Endometrial microvascular endothelial cells (primary cell): Measurements from ENCODE around the gene SH3RF3. TPM values are rescaled to one million over a fixed set of nuclear protein-coding genes. Genes with fewer than 3 reads are reported as not detected.

Experiments
- in situ Hi-C: cut with HindIII; loops from 2 replicates; pipeline ENCODE4 v1.10.0; 2017; ENCODE audit warnings: low sequenced_read_pairs, low pct_unique_long_range_greater_than_20kb; ENCODE audit errors: inconsistent ontology term
- total RNA-seq: library from RNA; depleted of rRNA; stranded (reverse); fragments of >200 nt; gene quantifications from one replicate; pipeline ENCODE4 v1.2.3, GENCODE V29; 2015; ENCODE audit errors: inconsistent ontology term

SH3RF3 gene
- total RNA-seq, 1 donor from 2014 or later = 11.7 TPM

DNA sequence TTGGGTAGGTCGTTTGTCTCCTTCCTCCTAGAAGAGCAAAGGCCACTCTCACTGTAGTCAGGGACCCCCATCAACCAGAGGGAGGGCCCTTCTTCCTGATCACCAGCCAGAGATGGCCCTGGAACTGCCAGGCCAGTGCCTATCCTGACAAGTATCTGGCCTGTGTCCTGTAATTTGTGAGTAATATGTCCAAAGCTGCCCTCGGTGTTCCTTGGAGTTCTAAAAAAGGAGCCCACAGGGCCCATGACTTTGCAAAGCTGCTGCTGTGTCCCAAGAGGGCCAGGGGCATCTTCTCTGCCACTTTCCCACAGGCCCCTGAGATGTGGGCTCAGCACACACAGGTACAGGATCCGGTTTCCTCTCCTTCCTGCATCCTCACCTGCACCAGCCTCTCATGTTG is 272.4 kb downstream of the SH3RF3 start:
- in situ Hi-C loops = no loop called here

DNA sequence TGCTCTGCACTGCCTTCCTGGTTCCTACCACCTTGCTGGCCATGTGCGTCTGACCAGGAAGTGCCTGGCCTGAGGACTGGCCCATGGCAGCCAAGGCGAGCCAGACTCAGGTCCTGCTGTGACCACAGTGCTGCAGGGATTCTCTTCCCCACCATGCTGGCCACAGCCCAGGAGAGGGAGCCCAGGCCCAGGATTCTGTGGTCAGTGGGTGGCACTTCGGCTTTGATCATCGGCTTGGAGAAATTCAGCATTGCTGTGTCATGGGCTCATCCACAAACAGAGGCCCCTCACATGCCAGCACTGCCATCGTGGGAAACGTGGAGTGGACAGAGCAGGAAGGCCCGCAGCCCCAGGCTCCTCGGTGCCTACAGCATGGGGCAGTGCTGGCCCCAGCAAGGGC is 273.2 kb downstream of the SH3RF3 start:
- in situ Hi-C loops = no loop called here

DNA sequence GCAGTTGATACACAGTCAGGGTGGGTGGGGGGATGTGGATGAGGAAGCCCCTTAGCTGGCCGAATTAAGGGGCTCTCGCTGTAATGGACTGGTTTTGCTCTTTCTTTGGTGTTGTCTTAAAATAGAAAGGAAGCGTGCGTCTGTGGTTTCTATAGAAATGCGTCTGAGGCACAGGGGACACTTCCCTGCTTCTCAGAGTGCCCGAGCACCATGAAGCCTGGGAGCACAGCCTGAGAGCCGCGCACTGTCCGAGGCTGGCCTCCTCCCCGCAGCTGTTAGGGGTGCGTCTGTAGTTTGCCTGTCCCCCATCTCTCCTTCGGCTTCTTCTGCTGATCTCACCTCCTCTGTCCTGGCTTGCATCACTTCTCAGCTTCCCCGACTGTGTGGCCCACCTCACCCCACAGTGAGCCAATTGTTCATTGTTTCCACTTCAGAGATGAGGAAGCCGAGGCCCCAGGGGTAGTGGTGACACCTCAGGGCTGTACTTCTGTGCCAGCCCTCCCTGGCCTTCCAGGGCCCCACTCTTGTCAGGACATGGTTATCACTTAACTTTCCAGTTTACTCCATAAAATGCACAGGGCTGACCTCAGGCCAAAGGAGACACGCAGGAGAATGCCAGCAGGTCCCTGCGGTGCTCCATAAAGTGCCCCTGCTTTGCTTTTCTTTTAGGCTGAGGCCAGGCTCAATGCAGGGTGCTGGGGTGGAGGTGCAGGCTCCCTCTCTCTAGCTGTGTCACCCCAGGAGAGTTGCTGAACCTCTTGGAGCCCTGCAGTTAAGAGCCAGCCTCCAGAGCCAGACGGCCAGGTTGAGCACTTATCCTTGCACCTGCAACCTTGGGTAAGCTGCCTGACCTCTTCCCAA is 274.2 kb downstream of the SH3RF3 start:
- in situ Hi-C loops = no loop called here

DNA sequence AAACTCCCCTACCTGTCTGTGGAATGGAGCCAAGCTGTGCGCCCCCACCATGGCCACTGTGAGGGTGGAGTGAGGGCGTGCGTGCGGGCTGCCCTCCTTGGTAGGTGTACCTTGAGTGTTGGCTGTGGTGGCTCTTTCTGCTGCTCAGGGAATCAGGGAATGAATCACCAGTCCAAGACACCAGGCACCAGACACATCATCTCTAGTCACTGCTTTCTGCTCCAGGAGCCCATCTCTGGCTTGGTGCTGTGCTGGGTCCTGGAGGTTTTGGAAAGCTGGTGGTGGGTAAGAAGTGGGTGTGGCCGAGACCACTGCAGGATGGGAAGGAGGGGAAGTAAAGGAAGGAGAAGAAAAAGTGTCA is 274.8 kb downstream of the SH3RF3 start:
- in situ Hi-C loops = no loop called here

DNA sequence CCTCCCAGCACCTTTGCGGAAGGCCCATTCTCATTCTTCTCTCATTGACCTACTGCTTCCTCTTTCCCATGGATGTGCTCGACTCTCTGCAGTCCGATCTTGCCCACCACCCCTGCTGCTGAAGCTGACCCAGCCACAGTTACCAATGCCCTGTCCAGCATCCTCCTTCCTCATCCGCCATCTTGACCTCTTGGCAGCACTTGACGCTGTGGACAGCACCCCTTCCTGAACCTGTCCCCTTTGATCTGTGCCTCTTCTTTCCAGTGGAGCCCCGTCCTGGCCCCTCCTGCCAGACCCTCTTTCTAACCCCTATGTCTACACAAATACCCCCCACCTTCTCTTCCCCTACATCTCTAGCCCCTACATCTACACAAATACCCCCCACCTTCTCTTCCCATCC is 275.7 kb downstream of the SH3RF3 start:
- in situ Hi-C loops = no loop called here

DNA sequence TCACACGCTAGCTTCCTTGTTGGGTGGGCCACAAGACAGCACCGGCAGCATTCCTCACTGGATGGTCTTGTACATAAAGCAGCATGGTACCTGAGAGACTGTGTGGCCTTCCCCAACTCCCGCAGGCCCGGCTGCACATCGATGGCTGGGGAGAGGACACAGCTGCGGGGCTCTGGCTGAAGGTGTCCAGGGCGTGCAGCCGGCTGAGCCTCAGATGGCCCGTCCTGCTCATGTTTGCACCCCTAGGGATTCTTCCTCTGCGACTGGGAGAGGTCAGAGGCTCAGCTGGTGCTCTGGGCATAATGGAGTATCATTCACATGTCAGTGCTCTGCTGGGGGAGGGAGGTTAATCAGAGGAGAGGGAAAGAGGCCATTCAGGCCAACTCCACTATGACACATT is 276.9 kb downstream of the SH3RF3 start:
- in situ Hi-C loops = no loop called here

DNA sequence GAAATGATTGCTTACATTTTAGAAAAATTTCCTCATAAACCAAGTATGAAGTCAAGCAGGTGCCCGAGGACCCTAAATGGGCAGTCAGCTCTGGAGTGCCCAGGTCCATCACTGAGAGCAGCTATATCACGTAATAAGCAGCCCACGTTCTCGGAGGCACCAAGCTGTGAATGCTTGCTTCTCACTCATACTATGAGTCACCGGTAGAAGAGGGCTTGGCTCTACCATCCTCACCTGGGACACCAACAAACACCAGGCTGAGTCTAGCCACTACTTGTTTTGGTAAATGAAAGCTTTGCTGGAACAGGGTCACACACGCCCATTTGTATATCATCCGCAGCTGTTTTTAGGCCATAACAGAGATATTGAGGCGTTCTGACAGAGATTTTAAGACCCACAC is 277.3 kb downstream of the SH3RF3 start:
- in situ Hi-C loops = no loop called here

DNA sequence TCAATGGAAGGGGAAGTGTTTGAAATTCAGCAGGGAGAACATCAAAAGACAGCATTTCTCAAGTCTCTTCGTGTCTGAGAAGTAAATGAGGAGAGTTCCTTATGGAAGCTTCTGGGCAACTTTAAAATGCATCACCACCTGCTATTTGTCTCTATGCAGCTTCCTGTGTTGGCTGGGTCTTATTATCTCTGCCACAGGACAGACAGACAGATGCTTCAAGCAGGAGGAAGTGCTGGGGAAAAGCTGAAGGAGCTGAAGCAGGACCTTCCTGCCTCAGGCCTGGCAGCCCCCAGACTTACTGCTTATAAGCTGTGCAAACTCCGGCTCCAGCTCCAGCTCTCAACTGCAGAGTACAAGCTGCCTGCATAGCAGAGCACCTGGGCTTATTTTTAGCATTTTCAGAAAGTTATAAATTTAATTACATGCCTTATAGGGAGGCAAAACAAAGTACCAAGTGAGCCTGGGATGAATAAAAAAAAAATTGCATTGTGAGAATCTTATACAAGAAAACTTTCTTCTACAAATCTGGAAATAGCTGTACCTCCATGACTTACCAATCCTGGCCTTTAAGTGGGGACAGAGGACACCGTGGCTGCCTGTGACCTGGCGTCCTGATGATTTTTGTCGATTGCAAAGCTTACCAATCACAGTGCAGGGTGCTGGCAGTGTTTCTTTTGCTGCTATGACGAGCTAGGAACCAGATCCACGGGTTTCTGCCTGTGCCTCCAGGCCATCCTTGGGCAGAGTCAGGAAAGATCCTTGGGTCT is 278.5 kb downstream of the SH3RF3 start:
- in situ Hi-C loops = no loop called here

DNA sequence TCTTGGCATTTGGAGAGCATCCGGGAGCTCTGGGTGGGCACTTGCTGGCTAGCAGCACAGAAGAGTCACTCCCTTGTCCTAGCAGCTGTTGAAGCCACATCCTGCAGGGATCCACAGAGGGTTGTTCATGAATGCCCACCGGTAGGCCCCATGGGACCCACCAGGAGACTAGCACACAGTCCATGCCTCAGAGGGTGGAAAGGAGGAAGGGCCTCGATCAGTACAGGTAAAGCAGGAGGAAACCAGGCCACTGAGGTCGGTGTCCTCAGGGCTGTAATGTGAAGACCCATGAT is 279.0 kb downstream of the SH3RF3 start:
- in situ Hi-C loops = no loop called here

DNA sequence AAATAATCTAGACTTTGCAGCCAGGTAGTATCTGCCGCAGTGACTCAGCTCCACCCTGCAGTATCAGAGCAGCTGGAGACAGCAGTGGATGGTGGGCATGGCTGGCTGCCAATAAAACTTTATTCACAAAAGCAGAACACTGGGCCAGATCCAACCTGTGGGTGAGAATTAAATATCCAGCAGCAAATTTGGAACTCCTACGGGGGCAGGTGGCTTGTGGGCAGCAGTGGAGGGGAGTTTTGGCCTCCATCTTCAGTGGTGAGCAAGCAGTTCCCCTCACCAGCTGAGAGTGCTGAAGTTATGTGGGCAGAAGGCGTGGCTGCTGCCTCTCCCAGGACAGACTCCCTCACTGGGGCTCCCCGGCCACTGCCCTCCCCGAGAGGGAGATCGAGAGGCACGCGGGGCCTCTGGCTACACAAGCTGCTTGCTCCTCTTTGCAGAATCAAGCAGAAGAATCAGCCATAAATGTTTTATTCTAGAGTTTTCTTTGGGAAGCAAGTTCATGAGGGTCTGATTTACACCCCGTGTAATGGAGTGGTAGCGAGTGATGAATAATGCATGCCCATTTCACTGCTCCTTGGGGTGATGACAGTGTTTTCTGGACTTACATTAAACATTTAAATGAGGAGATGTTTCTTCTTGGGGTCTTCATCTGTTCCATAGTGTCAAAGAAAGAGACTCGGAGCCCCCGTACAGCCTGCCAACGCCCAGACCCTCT is 280.5 kb downstream of the SH3RF3 start:
- in situ Hi-C loops = no loop called here

DNA sequence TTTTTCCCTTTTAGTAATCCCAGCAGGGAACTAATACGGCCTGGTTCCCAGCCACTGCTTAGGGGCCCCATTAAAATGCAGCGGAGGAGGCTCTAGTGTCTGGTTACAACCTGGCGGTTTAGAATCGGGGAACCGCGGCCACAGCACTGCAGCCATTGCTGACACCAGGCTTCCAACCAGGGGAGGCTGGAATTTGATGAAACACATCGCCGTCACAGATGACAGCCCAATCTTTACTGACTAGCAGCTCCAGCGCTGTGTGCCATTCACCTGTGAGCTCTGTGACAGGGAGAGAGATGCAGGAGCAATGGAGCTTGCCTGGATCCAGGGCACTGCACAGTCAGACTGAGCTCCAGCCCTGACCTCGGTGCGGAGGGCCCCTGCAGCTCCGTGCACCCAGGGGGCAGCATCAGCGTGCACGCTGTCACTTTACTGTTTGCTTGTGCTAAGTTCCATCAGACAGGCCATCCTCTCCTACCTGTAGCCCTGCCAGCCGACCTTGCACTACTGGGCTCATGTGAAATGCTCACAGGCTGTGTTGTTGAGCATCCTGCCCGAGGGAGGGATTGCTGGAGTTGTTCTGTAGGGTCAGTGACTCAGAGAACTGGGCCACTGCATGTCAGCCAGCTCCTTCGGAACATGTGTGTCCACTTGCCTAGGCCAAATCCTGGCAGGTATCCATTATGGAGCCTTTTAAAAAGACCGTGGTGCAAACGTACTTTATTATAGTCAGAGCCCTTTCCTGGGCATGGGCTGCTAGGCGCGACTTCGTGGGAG is 281.2 kb downstream of the SH3RF3 start:
- in situ Hi-C loops = no loop called here

DNA sequence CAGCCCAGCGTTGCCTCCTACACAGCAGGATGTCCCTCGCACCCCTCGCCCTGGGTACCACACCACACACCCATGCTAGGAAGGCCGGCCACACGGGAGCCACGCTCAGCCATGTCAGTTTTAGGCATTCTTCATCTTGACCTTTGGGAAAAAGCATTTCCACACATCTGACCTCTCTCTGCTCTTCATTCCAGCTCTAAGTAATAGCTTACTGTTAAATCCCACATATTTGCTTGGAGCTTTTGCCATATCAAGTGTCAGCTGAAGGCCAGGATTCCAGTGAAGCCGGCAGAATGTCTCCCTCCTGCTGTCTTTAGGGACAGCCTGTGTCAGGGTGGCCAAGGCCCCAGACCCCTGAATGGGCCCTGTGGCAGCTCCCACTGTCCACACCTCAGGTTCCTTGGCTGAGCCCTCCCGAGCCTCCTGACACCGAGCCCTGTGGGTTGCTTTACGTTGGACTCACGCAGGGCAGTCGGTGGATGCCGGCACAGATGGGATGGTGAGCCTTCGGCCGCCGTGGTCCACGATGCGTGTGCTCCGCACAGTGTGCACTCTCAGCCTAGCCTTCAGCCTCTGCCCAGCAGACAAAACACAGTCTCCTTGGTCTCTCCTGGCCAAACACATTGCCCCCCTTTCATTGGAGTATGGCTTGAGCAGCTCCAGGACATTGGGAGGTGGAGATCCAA is 282.8 kb downstream of the SH3RF3 start:
- in situ Hi-C loops = no loop called here

DNA sequence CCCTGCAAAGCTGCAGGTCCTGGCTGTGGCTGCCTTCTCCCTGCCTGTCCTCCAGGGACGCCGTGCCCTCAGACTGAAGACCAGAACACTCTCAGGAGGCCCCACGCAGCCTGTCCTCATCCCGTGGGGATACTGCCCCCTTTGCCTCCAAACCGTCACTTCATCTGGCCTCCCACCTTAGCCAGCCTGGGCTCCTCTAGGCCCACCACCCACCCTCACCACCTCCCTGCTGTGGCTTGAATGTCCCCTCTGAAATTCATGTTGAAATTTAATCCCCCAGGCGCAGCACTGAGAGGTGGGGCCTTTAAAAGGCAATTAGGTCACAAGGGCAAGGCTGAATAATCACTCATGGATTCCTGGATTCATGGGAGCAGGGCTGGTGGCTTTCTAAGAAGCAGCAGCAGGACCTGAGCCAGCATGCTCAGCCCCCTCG is 286.6 kb downstream of the SH3RF3 start:
- in situ Hi-C loops = no loop called here

DNA sequence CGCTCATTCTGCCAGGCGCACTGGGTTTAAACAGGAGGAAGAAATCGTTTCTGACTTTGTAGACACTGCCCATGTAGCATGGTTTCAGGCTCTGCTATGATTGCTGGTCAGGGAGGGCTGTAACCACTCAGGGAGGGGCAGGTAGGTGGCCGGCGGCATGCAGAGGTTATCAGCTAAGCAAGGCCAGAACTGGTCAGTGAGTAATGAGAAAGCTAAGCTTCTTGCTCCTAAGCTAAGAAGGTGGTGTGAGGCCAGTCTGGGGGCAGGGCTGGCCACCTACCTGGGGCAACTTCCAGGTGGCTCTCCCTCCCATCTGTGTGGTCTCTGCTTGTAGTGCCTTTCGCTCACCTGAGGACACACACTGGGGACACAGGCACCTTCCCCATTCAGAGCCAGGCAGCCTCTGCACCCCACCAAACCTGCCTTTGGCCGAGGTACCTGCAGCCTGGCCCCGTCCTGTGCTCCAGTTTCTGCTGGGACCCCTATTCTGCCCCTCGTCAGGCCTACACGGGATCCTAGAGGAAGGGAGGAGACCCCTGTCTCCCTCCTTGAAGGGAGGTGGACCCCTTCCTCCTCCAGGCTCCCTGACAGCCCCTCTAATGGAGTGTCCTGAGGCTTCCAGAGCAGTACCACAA is 288.8 kb downstream of the SH3RF3 start:
- in situ Hi-C loops = no loop called here

DNA sequence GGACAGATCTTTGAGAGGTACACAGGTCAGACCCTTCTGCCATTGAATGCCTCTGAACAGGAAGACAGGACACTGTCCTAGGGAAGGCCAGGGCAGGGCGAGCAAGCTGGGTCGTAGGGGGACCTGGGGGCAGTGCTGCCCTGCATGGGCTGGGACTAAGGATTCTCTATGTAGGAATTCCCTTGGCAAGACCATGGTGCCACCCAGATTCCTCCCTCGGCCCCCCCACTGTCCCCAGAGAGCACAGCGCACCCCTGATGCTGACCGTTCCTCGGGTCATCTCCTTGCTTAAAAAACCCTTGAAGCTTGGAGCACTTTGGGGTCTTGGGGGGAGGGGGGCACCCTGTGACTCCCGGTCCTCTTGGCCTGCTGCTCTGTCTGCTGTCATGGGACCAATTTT is 289.7 kb downstream of the SH3RF3 start:
- in situ Hi-C loops = no loop called here

DNA sequence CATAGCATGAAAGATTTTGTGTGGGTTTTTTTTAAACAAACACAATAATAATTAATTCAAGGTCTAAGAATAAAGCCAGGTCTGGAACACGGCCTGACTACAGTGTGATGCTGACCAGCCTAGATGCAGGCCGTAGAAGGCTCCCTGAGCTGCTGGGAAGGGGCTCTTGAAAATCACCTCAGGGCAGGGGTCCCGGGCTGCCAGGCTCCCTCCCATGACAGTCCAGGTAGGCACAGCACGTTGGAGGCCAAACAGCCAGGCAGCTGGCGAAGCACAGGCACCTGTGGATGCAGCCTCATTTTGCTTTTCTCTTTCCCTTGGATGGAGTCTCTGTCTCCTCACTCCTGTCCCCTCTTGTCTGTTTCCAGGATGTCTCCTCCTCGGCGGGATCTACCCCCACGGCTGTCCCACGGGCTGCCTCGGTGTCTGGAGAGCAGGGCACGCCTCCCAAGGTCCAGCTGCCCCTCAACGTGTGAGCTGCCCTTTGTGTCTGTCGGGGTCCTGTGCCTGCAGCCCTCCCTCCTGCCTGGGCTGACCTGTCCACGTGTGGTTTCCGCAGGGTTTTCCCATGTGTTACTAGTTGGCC is 290.3 kb downstream of the SH3RF3 start:
- in situ Hi-C loops = no loop called here

DNA sequence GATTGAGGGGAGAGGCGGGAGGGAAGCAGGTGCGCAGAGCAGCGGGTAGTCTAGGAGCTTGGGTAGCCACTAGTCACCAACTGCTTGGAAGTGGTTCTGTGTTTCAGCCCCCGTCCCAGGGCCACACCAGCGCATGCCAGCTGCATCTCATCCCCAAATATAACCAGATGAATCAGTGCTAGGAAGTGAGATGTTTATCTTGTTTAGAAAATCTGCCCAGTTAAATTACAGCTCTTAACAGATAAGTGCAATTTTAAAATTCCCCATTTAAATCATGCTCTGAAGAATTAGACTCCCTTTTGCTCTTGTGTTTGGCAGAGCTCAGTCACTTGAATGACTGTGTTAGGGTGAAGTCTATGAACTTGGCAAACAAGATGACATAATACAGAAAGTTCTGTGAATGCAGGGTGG is 291.0 kb downstream of the SH3RF3 start:
- in situ Hi-C loops = no loop called here

DNA sequence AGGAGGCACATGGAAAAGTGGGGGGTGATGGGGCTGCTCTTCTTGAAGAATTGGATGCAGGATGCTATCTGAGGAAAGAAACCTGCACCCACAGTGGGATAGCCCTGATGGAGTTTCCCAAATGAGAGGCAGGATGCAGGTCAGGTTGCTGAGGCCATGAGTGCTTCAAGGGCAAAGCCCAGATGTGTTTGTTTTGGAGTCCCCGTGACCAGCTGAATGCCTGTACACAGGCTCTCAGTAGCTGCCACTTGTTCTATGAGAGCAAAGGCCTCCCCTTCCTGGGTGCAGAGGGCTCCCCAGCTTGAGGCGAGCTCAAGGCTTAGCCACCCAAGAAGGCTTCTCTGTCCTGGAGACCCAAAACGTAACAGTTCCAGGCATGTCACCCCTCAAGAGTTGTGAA is 292.1 kb downstream of the SH3RF3 start:
- in situ Hi-C loops = no loop called here
